ENCODE measurements around the gene SFSWAP. TPM values are rescaled to one million over a fixed set of nuclear protein-coding genes. Genes with fewer than 3 reads are reported as not detected.
"Not testable (repeated sequence)": the region's sequence is repeated elsewhere in the genome, so short reads cannot be mapped to it uniquely, and the experiment has no call there.

The SFSWAP gene
- total RNA-seq (2014; rRNA removed; shearing (Covaris generic)): 28.7 and 32.6 TPM in 2 replicates

GRCh38 chr12:131710464-131711457 lies at the start of gene SFSWAP:
Gene SFSWAP, plus strand, starts transcription at chr12:131711090. Its CDS starts 140 bp downstream, at chr12:131711230.
- H3K36me3 ChIP-seq: peaks cover 19% of the 10 kb centered on the region
- H3K27me3 ChIP-seq: no peaks in the 10 kb centered on the region
- H3K4me3 ChIP-seq: peak within 1 kb of the TSS; percentile 91
- 0 out of 2 replicates have a peak, but pooled peaks cover 3% of the 10 kb centered on the region for H3K4me1 ChIP-seq
- H3K9me3 ChIP-seq (replicated peaks): 0 out of 2 replicates have a peak, but pooled peaks cover 4% of the 10 kb centered on the region
- H3K27ac ChIP-seq: peak within 1 kb of the TSS; percentile 100
- peak; percentile 79 to 82 for DNase-seq

GRCh38 chr12:131661170-131661985 lies 49.5 kb upstream of the SFSWAP start:
- H3K4me3 ChIP-seq; H3K4me1 ChIP-seq; DNase-seq; H3K36me3 ChIP-seq; H3K27me3 ChIP-seq; H3K9me3 ChIP-seq (replicated peaks); H3K27ac ChIP-seq: not testable (repeated sequence)

DNA sequence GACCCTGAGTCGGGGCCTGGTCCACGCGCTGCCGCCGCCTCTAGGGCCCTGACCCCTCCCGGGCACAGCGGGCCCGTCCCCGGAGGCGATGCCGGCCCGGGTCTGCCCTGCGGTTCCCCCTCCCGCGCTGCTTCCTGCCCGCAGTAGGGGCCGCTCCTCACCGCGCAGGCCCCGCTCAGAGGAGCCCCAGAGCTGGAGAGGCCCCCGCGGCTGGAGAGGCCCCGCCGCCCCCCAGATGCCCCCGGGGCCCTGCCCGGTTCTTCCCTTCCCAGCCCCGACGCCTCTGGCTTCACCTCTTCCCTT lies 49.0 kb upstream of the SFSWAP start:
- not testable (repeated sequence) for DNase-seq; H3K27me3 ChIP-seq; H3K36me3 ChIP-seq; H3K4me3 ChIP-seq; H3K27ac ChIP-seq; H3K9me3 ChIP-seq (replicated peaks); H3K4me1 ChIP-seq

DNA sequence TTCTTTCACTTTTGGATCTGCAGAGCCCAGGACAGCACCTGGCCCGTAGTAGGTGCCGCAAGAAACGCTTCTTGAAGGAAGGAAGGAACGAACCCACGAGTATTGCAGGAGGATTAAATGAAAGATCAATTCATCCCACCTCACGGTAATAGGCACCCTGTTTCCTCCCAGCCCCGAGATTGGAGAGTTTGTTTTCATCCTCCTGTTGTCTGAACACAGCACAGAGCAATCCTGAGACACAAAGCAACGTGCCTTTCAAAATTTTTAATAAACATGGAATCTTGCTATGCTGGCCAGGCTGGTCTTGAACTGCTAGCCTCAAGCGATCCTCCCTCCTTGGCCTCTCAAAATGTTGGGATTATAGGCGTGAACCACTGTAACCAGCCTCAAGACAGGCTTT lies 48.5 kb upstream of the SFSWAP start:
- H3K36me3 ChIP-seq; H3K27ac ChIP-seq; H3K9me3 ChIP-seq (replicated peaks); H3K4me1 ChIP-seq; H3K4me3 ChIP-seq; H3K27me3 ChIP-seq; DNase-seq: not testable (repeated sequence)

- not testable (repeated sequence) for DNase-seq; H3K36me3 ChIP-seq; H3K27me3 ChIP-seq; H3K9me3 ChIP-seq (replicated peaks); H3K4me3 ChIP-seq; H3K27ac ChIP-seq; H3K4me1 ChIP-seq
Observed at GRCh38 chr12:131665666-131666065, 45.2 kb upstream of the SFSWAP start.

DNA sequence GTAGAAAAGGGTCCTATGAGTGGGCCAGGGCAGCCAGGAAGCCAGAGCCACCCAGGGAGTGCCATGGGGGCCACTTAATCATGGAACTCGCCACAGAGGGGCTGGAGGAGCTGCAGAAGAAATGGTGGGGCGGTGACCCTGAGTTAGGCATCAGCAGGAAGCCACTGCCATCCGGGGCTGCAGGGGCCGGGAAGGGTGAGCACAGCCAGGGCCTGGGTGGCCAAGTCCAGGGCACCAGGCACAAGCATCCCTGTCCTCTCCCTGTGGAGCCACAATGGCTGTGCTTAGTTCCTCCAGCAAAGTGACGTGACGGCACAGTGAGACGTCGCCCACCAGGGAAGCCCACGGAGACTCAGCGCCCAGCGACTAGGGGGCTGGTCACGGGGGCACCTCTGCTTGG lies 44.4 kb upstream of the SFSWAP start:
- H3K9me3 ChIP-seq (replicated peaks); H3K4me1 ChIP-seq; H3K27ac ChIP-seq; DNase-seq; H3K36me3 ChIP-seq; H3K4me3 ChIP-seq; H3K27me3 ChIP-seq: not testable (repeated sequence)

DNA sequence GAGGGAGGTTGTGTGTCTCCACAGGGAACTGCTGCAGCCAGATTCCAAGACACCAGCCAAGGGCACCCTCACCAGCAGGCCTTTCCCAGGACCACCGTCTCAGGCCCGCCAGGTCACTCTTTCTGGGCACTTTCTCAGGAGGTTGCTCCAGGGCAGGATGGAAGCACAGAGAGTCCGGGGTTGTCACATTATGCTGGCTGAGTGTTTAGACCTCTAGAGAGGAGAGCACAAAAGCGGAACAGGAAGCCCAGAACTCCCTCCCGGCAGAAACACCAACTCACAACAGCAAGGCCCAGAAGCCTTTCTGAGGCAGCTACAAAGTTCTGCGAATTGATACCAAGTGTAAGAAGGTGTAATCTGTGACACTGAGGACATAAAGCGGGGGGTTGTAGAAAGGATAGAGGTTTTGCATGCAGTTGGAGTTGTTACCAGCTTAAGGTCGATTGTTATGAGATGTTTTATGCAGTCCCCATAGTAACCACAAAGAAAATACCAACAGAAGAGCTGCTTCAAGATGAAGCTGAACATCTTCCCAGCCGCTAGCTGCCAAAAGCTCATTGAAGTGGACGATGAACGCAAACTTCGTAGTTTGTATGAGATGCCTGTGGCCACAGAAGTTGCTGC lies 43.8 kb upstream of the SFSWAP start:
- not testable (repeated sequence) for H3K27me3 ChIP-seq; H3K27ac ChIP-seq; H3K36me3 ChIP-seq; H3K9me3 ChIP-seq (replicated peaks); H3K4me3 ChIP-seq; H3K4me1 ChIP-seq
- peak in 1 of 2 experiments; percentile 0 for DNase-seq

DNA sequence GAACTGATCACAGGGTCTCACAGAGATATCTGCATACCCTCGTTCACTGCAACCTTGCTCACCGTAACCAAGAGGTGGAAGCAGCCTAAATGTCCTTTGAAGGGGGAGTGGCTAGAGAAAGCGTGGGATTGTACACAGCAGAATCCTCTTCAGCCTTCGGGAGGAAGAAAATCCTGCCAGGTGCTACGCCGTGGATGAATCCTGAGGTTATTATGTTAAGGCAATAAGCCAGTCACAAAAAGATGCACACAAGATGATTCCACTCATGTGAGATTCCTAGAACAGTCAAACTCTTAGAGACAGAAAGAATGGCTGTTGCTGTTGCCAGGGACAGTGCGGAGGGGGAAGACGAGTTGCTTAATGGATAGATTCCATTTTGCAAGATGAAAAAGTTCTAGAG lies 39.6 kb upstream of the SFSWAP start:
- H3K27me3 ChIP-seq: no peaks in the 10 kb centered on the region
- no peaks in the 10 kb centered on the region for H3K9me3 ChIP-seq (replicated peaks)
- H3K4me1 ChIP-seq: peaks cover 8% of the 10 kb centered on the region; the same call in 1 of the 2 replicates
- no peaks in the 10 kb centered on the region for H3K36me3 ChIP-seq
- H3K4me3 ChIP-seq: no peak overlapping the region
- H3K27ac ChIP-seq: no peak overlapping the region
- no peak for DNase-seq

DNA sequence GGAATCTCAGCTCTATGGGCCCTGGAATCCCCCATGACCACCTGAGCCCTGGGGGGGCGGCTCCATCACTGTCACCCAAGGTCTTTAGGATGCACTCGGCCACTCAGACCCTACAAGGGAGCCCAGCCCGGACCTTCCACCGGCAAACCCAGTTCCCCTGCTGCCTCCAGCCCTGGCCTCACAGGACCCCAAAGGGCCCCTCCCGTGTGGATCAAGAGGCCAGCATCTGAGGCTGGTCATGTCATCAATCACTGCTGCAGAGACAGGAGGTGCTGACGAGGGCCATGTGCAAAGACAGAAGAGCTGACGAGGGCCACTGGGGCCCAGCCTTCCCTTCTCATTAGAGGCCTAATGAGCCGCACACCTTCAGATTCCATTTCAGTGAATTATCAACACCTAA lies 39.0 kb upstream of the SFSWAP start:
- H3K4me3 ChIP-seq: no peak overlapping the region
- DNase-seq: no peak

DNA sequence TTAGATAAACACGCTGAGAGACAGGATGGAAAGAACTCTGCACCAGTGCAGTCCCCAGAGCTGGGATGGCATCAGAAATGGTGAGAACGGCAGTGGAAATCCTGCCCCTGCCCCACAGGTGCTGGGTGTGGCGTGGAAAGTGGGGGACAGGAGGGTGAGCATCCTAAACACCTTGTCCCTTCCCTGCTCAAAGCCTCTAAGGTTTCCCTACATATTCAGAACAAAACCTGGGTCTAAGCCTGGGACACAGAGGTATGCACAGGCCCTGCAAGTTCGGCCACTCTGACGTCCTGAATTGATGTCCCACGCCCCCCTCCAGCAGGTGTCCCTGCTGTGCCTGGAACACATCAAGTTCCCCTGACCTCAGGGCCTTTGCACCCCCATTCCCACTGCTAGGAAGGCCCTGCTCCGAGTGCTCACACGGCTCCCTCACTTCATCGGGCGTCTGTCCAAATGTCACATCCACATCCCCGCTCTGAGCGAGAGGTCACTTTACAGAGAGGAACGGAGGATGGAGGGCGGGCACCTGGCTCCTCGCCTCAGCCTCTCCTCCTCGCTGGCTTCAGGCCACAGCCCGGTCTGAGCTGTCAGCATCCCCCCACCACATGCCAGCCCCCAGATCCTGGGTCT lies 38.5 kb upstream of the SFSWAP start:
- Histone ChIP-seq H3K4me1 (peaks cover 8% of the 10 kb centered on the region; the same call in 1 of the 2 replicates), H3K27ac (no peak overlapping the region)
- no peak for DNase-seq

More for the DNA sequence above, 39.0 kb upstream of the SFSWAP start:
- Histone ChIP-seq H3K36me3 (no peaks in the 10 kb centered on the region), H3K9me3 (replicated peaks) (no peaks in the 10 kb centered on the region), H3K4me1 (peaks cover 8% of the 10 kb centered on the region; the same call in 1 of the 2 replicates), H3K27ac (no peak overlapping the region), H3K27me3 (no peaks in the 10 kb centered on the region)

DNA sequence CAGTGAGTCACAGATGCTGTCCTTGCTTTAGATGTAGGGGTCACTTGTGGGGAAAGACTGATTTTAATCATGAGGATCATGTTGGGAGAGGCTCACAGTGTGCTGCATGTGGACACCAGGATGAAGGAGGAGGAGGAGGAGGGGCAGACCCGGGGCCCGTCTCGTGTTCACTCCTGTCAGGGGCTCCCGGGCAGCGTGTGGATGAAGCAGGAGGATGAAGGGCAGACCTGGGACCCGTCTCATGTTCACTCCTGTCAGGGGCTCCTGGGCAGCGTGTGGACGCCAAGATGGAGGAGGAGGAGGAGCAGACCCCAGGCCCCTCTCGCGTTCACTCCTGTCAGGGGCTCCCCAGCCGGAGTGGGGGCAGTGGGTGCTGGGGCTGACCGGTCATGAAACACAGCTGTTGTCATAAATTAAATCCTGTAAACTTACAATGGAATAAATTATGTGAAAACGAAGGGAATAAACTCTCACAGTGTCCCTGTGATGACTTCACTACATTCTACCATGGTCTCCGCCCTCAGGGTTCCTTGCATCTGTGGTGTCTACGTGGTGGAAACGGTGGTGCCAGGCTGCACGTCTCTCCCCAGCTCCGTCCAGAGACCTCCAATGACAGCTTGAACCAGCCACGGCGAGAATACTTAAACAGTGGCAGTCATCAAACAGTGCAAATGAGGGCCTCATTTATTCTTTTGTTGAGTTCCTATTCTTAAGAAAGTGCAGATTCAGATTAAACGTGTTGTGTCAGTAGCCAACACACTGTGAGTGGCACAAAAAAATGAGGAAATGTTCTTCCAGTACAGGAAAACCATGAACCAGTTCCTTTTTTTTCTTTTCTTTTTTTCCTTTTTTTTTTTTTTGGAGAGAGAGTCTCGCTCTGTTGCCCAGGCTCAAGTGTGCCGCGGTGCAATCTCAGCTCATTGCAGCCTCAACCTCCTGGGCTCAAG lies 37.7 kb upstream of the SFSWAP start:
- DNase-seq: peak in 1 of 2 experiments; percentile 20
- H3K36me3 ChIP-seq: no peaks in the 10 kb centered on the region
- no peaks in the 10 kb centered on the region for H3K9me3 ChIP-seq (replicated peaks)
- no peaks in the 10 kb centered on the region for H3K27me3 ChIP-seq
- H3K4me1 ChIP-seq: peaks cover 8% of the 10 kb centered on the region; the same call in 1 of the 2 replicates
- H3K4me3 ChIP-seq: no peak overlapping the region
- H3K27ac ChIP-seq: no peak overlapping the region

More for the DNA sequence above, 38.5 kb upstream of the SFSWAP start:
- H3K4me3 ChIP-seq: no peak overlapping the region
- no peaks in the 10 kb centered on the region for H3K36me3 ChIP-seq
- no peaks in the 10 kb centered on the region for H3K27me3 ChIP-seq
- H3K9me3 ChIP-seq (replicated peaks): no peaks in the 10 kb centered on the region

GRCh38 chr12:131673888-131674257 lies 37.0 kb upstream of the SFSWAP start:
- peaks cover 8% of the 10 kb centered on the region; the same call in 1 of the 2 replicates for H3K4me1 ChIP-seq
- no peak overlapping the region for H3K4me3 ChIP-seq
- H3K9me3 ChIP-seq (replicated peaks): no peaks in the 10 kb centered on the region
- peak in 1 of 2 experiments; percentile 19 for DNase-seq
- no peak overlapping the region for H3K27ac ChIP-seq
- no peaks in the 10 kb centered on the region for H3K27me3 ChIP-seq
- H3K36me3 ChIP-seq: no peaks in the 10 kb centered on the region

GRCh38 chr12:131674373-131674772 lies 36.5 kb upstream of the SFSWAP start:
- no peaks in the 10 kb centered on the region for H3K9me3 ChIP-seq (replicated peaks)
- H3K4me1 ChIP-seq: peaks cover 8% of the 10 kb centered on the region; the same call in 1 of the 2 replicates
- no peaks in the 10 kb centered on the region for H3K36me3 ChIP-seq
- H3K4me3 ChIP-seq: no peak overlapping the region
- H3K27ac ChIP-seq: no peak overlapping the region
- DNase-seq: no peak
- H3K27me3 ChIP-seq: no peaks in the 10 kb centered on the region

Data from SJCRH30 (cell line).